ENCODE results near the gene IFT88.

IFT88 gene

DNA sequence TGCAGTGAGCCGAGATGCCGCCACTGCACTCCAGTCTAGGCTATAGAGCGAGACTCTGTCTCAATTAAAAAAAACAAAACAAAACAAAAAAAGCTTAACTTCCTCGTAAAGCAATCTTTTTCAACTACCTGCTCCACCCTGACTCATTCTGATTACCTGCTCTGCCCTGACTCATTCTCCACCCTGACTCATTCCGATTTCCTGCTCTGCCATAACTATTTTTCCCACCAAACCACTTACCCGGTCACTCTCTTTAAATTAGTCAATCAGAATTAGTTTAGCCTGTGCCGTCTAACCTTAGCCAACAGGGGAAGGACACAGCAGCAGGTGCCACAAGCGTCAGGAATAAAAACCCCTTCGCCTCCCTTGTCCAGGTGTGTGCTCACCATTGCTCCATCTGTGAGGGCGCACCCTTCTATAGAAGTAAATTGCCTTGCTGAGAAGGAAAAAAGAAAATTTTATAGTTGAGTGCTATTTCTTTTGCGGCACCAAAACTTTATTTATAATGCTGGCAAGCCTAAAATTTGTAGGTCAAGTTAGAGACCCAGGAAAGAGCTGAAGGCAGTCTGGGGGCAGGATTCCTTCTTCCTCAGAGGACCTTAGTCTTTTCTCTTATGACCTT, 1.7 kb upstream of the IFT88 start:
- TF ChIP-seq, protein P1, sequence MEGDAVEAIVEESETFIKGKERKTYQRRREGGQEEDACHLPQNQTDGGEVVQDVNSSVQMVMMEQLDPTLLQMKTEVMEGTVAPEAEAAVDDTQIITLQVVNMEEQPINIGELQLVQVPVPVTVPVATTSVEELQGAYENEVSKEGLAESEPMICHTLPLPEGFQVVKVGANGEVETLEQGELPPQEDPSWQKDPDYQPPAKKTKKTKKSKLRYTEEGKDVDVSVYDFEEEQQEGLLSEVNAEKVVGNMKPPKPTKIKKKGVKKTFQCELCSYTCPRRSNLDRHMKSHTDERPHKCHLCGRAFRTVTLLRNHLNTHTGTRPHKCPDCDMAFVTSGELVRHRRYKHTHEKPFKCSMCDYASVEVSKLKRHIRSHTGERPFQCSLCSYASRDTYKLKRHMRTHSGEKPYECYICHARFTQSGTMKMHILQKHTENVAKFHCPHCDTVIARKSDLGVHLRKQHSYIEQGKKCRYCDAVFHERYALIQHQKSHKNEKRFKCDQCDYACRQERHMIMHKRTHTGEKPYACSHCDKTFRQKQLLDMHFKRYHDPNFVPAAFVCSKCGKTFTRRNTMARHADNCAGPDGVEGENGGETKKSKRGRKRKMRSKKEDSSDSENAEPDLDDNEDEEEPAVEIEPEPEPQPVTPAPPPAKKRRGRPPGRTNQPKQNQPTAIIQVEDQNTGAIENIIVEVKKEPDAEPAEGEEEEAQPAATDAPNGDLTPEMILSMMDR (IDR thresholded peaks at IDR 0.05; ENCODE audit: low read length, missing control alignments), result no peak
- DNase-seq (ENCODE audit: low read depth), result no peak
- no peak overlapping the region for H3K4me3 ChIP-seq (replicated peaks; ENCODE audit: low read depth, low read length)

DNA sequence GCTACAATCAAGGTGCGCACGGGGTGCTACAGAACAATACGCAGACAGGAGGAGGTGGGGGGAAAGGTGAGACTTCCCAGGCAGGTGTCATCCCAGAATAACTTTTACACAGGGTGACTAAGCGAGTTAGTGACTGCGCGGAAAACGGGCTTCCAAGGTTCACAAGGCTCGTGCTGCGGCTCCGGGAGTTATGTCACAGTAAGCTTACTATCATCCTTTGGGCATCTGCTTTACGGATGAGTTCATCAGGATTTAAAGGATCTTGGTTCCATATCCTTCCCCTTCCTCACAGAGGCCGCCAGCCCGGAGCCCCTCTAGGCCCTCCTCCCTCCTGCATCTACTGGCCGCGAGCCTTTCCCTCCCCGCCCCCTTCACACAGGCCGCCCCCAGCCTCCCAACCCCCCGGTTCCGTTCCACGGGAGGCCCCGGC, 474 bp upstream of the IFT88 start:
- H3K4me3 ChIP-seq (replicated peaks; ENCODE audit: low read depth, low read length), result peak overlapping the region; percentile 75
- no peak for DNase-seq (ENCODE audit: low read depth)
- TF ChIP-seq, protein P1 (IDR thresholded peaks at IDR 0.05; ENCODE audit: low read length, missing control alignments), result no peak

DNA sequence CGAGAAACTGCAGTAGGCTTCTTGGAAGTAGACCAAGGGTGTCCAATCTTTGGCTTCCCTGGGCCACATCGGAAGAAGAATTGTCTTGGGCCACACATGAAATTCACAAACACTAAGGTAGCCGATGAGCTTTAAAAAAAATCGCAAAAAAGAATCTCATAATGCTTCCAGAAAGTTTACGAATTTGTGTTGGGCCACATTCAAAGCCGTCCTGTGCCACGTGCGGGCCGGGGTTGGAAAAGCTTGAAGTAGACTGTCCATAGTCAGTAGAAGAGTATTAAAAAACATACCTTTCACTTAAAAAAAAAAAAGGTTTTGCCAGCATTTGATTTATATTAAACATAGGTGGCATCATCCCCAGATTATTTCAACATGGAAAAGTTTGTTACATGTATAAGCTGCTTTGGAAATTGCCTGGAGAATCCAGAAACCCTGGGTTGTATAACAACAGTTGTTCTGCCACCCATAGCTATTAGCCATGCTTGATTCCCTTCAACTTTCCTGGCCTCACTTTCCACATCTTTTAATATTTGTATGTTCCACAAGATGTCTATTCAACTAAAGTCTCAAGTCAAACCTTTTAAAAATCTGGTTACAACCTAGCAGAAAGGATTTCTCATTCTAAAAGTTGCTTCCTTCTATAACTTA, 1.0 kb downstream of the IFT88 start:
- no peak for DNase-seq (ENCODE audit: low read depth)
- peak overlapping the region; percentile 75 for H3K4me3 ChIP-seq (replicated peaks; ENCODE audit: low read depth, low read length)
- TF ChIP-seq, protein P1 (IDR thresholded peaks at IDR 0.05; ENCODE audit: low read length, missing control alignments), result no peak

DNA sequence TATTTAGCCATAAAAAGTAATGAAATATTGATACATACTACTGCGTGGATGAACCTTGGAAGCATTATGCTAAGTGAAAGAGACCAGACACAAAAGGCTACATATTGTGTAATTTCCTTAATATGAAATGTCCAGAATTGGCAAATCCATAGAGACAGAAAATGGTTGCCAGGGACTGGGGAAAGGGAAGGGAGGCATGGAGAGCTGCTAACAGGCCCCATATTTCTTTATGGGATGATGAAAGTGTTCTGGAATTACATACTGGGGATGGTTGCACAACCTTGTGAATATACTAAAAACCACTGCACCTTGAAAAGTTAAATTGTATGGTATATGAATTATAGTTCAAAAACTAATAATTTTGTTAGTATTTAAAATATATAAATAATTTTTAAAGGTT, 3.6 kb downstream of the IFT88 start:
- TF ChIP-seq, protein P1 (IDR thresholded peaks at IDR 0.05; ENCODE audit: low read length, missing control alignments), result no peak
- no peak overlapping the region for H3K4me3 ChIP-seq (replicated peaks; ENCODE audit: low read depth, low read length)
- peak; percentile 87 for DNase-seq (ENCODE audit: low read depth)

DNA sequence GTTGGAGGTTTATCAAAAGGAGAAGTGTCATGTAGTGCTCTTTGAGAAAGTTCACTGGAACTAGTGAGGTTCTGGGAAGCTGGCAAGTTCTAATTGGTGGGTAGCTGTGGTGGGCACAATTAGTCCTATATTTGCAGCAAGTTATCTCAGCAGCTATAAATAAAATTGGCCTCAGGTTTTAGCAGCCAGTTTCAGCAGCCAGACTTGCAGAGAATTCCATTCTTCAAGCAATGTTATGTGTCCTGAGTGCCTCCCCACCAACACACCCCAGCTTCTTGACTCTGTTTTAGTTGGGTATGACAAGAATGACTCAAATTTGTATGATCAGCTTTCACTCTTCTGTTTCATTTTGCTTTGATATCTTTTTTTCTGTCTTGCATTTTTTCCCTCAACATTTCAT, 4.7 kb downstream of the IFT88 start:
- H3K4me3 ChIP-seq (replicated peaks; ENCODE audit: low read depth, low read length), result no peak overlapping the region
- TF ChIP-seq, protein P1 (IDR thresholded peaks at IDR 0.05; ENCODE audit: low read length, missing control alignments), result no peak
- no peak for DNase-seq (ENCODE audit: low read depth)

DNA sequence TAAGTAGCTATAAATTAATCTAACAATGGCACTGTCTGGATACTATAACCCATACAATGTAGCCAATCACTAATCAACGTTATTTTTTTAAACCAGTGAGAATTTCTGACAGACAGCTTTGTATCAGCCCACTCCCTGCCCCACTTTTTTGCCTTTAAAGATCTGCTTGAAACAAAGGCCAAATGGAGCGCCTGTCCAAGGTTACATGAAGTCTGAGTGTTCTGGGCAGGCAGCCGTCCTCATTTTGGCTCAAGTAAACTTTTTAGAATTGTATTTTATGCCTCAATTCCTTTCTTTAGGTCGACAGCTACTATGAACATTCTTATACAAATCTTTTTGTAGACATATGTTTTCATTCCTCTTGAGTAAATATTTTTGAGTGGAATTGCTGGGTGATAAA, 6.2 kb downstream of the IFT88 start:
- TF ChIP-seq, protein P1 (IDR thresholded peaks at IDR 0.05; ENCODE audit: low read length, missing control alignments), result no peak
- no peak for DNase-seq (ENCODE audit: low read depth)
- no peak overlapping the region for H3K4me3 ChIP-seq (replicated peaks; ENCODE audit: low read depth, low read length)

DNA sequence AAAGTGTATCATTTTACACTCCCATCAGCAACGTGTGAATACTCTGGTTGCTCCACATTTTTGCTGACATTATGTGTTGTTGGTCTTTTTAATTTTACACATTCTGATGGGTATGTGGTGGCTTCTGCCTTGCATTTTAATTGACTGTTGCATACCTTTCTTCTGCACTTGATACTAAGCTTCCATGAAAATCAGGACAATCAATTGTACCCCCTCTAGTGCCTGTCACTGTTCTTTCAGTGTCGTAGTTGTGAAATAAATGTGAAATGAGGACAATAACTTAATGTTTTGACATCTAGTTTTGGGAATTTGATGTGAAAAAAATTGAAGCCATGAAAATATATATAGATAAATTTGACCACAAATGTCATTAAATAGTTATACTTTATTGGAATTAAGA, 6.7 kb downstream of the IFT88 start:
- TF ChIP-seq, protein P1 (IDR thresholded peaks at IDR 0.05; ENCODE audit: low read length, missing control alignments), result no peak
- DNase-seq (ENCODE audit: low read depth), result no peak
- H3K4me3 ChIP-seq (replicated peaks; ENCODE audit: low read depth, low read length), result no peak overlapping the region
